ENCODE data around the gene HOXD4. TPM values are rescaled to one million over a fixed set of nuclear protein-coding genes. Genes with fewer than 3 reads are reported as not detected.

Gene HOXD4
- total and polyA plus RNA-seq, 9 donors: 6.2 to 16.5 (median 11.6) TPM

- Histone ChIP-seq H3K9me3 (no peaks in the 10 kb centered on the region), H3K4me1 (ENCODE audit: insufficient read depth) (no peaks in the 10 kb centered on the region), H3K27ac (peak overlapping the region; percentile 87 to 92), H3K4me3 (peak overlapping the region; percentile 76), H3K27me3 (no peaks in the 10 kb centered on the region), H3K36me3 (no peaks in the 10 kb centered on the region)
- intact Hi-C loops (cut with DNase I): loop anchor here in 1 of 4 donors (5.0 to 10.0 kb wide), 2 partner anchors 693 to 1090 kb away; partner anchors contain the start of gene HNRNPA3
- no peak for DNase-seq
- no peak for TF ChIP-seq POLR2A (IDR thresholded peaks at IDR 0.05)
- TF ChIP-seq EP300 (IDR thresholded peaks at IDR 0.05): no peak
- TF ChIP-seq CTCF (IDR thresholded peaks at IDR 0.05): no peak
- WGBS, 3 donors: 1% methylated on average over 47 of the region's 47 CpGs
Measured at GRCh38 chr2:176122052-176122682, 29.2 kb upstream of the HOXD4 start.

GRCh38 chr2:176122683-176123410 lies 28.5 kb upstream of the HOXD4 start, which contains the start of gene HOXD9:
Gene HOXD9 (plus strand): TSS chr2:176122719. CDS start chr2:176122769, 50 bp downstream.
- Histone ChIP-seq H3K4me1 (ENCODE audit: insufficient read depth) (no peaks in the 10 kb centered on the region), H3K9me3 (no peaks in the 10 kb centered on the region), H3K36me3 (no peaks in the 10 kb centered on the region), H3K4me3 (peak within 1 kb of the TSS; percentile 76), H3K27ac (peak within 1 kb of the TSS; percentile 87 to 92), H3K27me3 (no peaks in the 10 kb centered on the region)
- peak; percentile 82 to 89 (median 87) for DNase-seq
- TF ChIP-seq EP300 (IDR thresholded peaks at IDR 0.05) (no peak), CTCF (IDR thresholded peaks at IDR 0.05) (no peak), POLR2A (IDR thresholded peaks at IDR 0.05) (peak; percentile 68)
- 0 to 2% (median 0%) methylated on average over 70 to 84 of the region's 84 CpGs for WGBS, 3 donors
- intact Hi-C loops (cut with DNase I): loop anchor here in 1 of 4 donors (5.0 to 10.0 kb wide), 2 partner anchors 692 to 1089 kb away; partner anchors contain the start of gene HNRNPA3

- H3K27me3 ChIP-seq: no peaks in the 10 kb centered on the region
- intact Hi-C loops (cut with DNase I): loop anchor here in 1 of 4 donors (5.0 to 10.0 kb wide), 2 partner anchors 691 to 1089 kb away; partner anchors contain the start of gene HNRNPA3
- H3K4me1 ChIP-seq (ENCODE audit: insufficient read depth): peaks cover 2% of the 10 kb centered on the region
- H3K9me3 ChIP-seq: no peaks in the 10 kb centered on the region
- no peaks in the 10 kb centered on the region for H3K36me3 ChIP-seq
- peak overlapping the region; percentile 87 to 92 for H3K27ac ChIP-seq
- H3K4me3 ChIP-seq: peak overlapping the region; percentile 76
- 5 to 8% (median 6%) methylated on average over 40 of the region's 40 CpGs for WGBS, 3 donors
- TF ChIP-seq CTCF (IDR thresholded peaks at IDR 0.05) (no peak), POLR2A (IDR thresholded peaks at IDR 0.05) (no peak), EP300 (IDR thresholded peaks at IDR 0.05) (no peak)
- DNase-seq: no peak
Measured at GRCh38 chr2:176123411-176124109, 27.8 kb upstream of the HOXD4 start.
